GM18870 (cell line): Measurements from ENCODE around the gene TRIM3.

Experiments
- ATAC-seq: cut with Tn5 transposase; IDR thresholded peaks from one replicate; pipeline ENCODE4 v1.9.1; 2021; ENCODE audit warnings: moderate library complexity; ENCODE audit not compliant: unreplicated experiment

TRIM3 gene

DNA sequence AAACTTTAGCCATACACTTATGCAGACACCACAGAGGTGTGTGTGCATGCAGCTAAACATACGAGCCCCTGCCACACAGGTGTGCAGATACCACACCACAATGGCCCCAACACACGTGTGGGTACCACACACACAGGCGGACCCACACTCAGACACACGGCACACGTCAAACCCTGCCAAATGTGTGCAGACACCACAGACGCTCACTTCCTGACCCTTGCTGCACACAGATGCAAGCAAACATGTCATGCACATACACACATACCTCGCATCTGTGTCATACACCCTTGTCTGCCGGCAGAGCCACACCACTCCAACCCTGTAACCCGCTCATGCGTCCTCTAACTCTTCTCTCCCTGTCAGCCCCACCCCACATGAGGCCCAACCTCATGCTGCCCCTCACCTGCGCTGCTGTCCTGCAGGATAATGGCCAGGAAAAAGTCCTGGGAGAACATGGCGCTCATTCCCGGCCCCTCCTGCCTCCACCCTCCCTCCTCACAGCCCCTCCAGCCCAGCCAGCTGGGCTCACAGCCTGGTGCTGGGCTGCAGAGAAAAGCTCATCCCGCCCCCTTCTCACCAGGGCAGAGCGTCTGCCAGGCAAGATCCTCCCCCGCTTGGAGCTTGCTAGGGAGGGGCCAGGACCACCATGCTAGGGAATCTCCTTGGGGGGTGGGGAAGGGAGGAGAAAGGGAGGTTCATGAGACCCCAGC, 69.2 kb downstream of the TRIM3 start:
- ATAC-seq, result no peak

GRCh38 chr11:6403539-6403938, 70.2 kb downstream of the TRIM3 start:
- ATAC-seq, result no peak

DNA sequence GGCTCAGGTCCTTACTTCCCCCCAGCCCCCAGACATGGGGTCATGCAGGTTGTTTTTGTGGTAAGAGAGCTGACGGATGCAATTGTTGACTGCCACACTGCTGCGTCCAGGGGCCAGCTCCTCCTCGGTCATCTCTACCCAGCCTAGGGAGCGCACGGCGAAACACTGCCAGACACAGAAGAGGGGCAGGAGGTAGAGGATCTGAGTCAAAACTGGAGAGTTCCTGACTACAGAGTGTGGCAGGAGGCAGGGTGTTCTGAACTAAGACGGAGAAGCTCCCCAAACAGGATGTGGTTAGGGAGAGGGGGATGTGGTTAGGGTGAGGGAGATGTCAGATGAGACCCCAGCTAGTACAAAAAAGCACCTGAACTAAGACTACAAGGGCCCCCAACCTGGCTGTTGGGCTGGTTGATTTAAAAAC, 71.2 kb downstream of the TRIM3 start:
- peak; percentile 89 for ATAC-seq

DNA sequence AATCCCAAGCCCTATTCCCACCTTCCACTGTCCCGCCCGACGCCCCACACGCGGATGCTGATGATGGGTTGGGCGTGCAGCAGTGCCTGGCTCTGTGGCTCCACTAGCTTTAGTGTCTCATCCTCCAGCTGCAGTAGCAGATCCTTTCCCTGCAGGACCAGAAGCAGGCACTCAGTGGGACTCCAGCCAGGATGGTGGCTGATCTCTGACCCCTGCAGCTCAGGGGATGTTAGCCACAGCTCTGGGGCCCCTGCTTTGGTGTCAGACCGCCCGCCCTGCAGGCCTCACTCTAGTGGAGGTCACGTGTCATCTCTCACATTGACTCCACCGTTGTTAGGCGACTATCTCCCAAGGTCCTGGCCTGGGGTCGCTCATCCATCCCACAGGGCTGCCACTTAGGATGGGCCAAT, 71.7 kb downstream of the TRIM3 start:
- peak; percentile 32 for ATAC-seq

DNA sequence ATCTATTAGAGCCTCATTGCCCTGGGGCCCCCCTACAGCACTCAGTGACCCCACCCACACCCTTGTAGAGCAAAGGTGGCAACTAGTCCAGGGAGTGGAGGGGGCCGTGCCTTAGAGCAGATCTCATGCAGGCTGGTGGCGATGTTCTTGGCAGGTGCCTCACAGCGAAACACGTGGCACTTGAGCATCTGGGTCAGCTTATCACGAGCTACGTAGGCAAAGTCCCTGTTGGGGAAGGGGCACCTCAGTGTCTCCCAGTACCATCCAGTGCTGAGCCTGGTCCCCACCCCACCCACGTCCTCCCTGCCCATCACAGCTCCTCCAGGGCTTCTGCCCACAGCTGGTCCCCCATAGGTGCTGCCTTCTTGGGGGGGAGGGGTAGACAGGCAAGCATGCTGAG, 72.3 kb downstream of the TRIM3 start:
- ATAC-seq, result no peak

GRCh38 chr11:6400431-6401345, 73.1 kb downstream of the TRIM3 start:
- ATAC-seq, result no peak
